HG02678 (cell line): ENCODE results near the gene PRSS56.

Source experiments
- ATAC-seq: cut with Tn5 transposase; IDR thresholded peaks from one replicate; pipeline ENCODE4 v1.9.1; 2021; ENCODE audit warnings: mild to moderate bottlenecking, moderate library complexity; ENCODE audit not compliant: unreplicated experiment

PRSS56 gene

GRCh38 chr2:232519581-232520438, at the start of gene PRSS56:
PRSS56 (plus strand) TSS chr2:232520388; CDS start chr2:232520599, 211 bp downstream.
- ATAC-seq: no peak

- no peak for ATAC-seq
Measured at GRCh38 chr2:232473467-232473890, 46.7 kb upstream of the PRSS56 start.

- ATAC-seq: no peak
Measured at GRCh38 chr2:232476045-232476444, 44.1 kb upstream of the PRSS56 start.

- no peak for ATAC-seq
Measured at GRCh38 chr2:232476791-232477190, 43.4 kb upstream of the PRSS56 start.

- ATAC-seq: no peak
Measured at GRCh38 chr2:232477751-232478510, 42.3 kb upstream of the PRSS56 start.

- ATAC-seq: no peak
Measured at GRCh38 chr2:232478571-232479340, 41.4 kb upstream of the PRSS56 start.

GRCh38 chr2:232479341-232480200, 40.6 kb upstream of the PRSS56 start:
- ATAC-seq: no peak

GRCh38 chr2:232480201-232481190, 39.7 kb upstream of the PRSS56 start:
- no peak for ATAC-seq

- ATAC-seq: no peak
Measured at GRCh38 chr2:232481322-232482140, 38.7 kb upstream of the PRSS56 start.

GRCh38 chr2:232482301-232483238, 37.6 kb upstream of the PRSS56 start:
- no peak for ATAC-seq

GRCh38 chr2:232483311-232483922, 36.8 kb upstream of the PRSS56 start:
- ATAC-seq: no peak

- ATAC-seq: no peak
Measured at GRCh38 chr2:232483923-232484627, 36.1 kb upstream of the PRSS56 start.

GRCh38 chr2:232484628-232485347, 35.4 kb upstream of the PRSS56 start:
- ATAC-seq: no peak

- ATAC-seq: no peak
Measured at GRCh38 chr2:232485348-232485756, 34.8 kb upstream of the PRSS56 start.

- no peak for ATAC-seq
Measured at GRCh38 chr2:232485757-232486557, 34.2 kb upstream of the PRSS56 start.
